Kidney (tissue), 14 donors: Measurements from ENCODE around the gene IL32. TPM values are rescaled to one million over a fixed set of nuclear protein-coding genes. Genes with fewer than 3 reads are reported as not detected.

Source experiments
- DNase-seq, 5 donors: peaks; one replicate each; pipeline ENCODE4 v3.0.0-alpha.2; 2013 to 2020
- FAIRE-seq: peaks from 2 replicates; lab custom pipeline; 2012; peaks lifted over from hg19 to GRCh38; lab: Jason Lieb, UNC
- H3K27ac ChIP-seq, 2 donors: one replicate each; pipeline ENCODE4 v1.7.0; 2013; ENCODE audit warnings: low read depth in 2 of 2, low read length in 2 of 2, inconsistent platforms in 1 of 2
- H3K27me3 ChIP-seq: one replicate; pipeline ENCODE4 v1.7.1; 2013; ENCODE audit warnings: low read length, inconsistent platforms; ENCODE audit not compliant: control insufficient read depth, insufficient read depth
- H3K36me3 ChIP-seq, 3 donors: one replicate each; pipeline versions ENCODE4 v1.7.0 to v1.7.1; 2013; ENCODE audit warnings: low read length in 3 of 3, control low read depth in 1 of 3, inconsistent platforms in 1 of 3; ENCODE audit not compliant: insufficient read depth in 3 of 3, control insufficient read depth in 2 of 3
- H3K4me1 ChIP-seq, 3 donors: one replicate each; pipeline versions ENCODE4 v1.7.0 to v1.7.1; 2013; ENCODE audit warnings: low read length in 3 of 3, inconsistent platforms in 1 of 3, low read depth in 1 of 3; ENCODE audit not compliant: control insufficient read depth in 2 of 3, insufficient read depth in 2 of 3
- H3K4me3 ChIP-seq, 3 donors: one replicate each; pipeline versions ENCODE4 v1.7.0 to v1.8.1; 2013; ENCODE audit warnings: low read length in 3 of 3, control low read depth in 1 of 3, inconsistent platforms in 1 of 3
- H3K9ac ChIP-seq, 3 donors: one replicate each; pipeline versions ENCODE4 v1.7.0 to v1.7.1; 2013; ENCODE audit warnings: low read length in 3 of 3, control low read depth in 1 of 3, inconsistent platforms in 1 of 3
- H3K9me3 ChIP-seq, 3 donors: one replicate each; pipeline versions ENCODE4 v1.7.0 to v1.7.1; 2013; ENCODE audit warnings: low read length in 3 of 3, control low read depth in 1 of 3, inconsistent platforms in 1 of 3; ENCODE audit not compliant: control insufficient read depth in 2 of 3, insufficient read depth in 1 of 3
- intact Hi-C: fragments of 100-400 bp; cut with DNase I; formaldehyde crosslinking; loops from one replicate; pipeline ENCODE4 v1.11.1; 2022
- polyA plus RNA-seq: library from polyadenylated mRNA; stranded (reverse); fragments of 350-450 nt; fragmentation: Illumina TruSeq; extraction: RNeasy Lipid Tissue Mini Kit (QIAGEN cat#74804); gene quantifications from one replicate; pipeline ENCODE4 v1.2.3, GENCODE V29; 2014; ENCODE audit warnings: low read depth, low replicate concordance; ENCODE audit not compliant: insufficient read depth
- total RNA-seq: library from RNA; stranded (reverse); fragmentation: NEBNext Ultra II Directional; extraction: Animal tissue kit (Norgen Biotek cat#: 25700); gene quantifications from one replicate; pipeline ENCODE4 v1.2.1, GENCODE V29; 2021
- TF ChIP-seq, protein P1 (sequence below): IDR thresholded peaks from 3 replicates; pipeline ENCODE4 v1.5.1; 2012; ENCODE audit warnings: mild to moderate bottlenecking, moderate library complexity, borderline replicate concordance; ENCODE audit not compliant: insufficient read depth; ENCODE audit errors: extremely low read depth
- donor health status: control.
- donor health status: control.
- donor health status: control.
- donor health status: control.
- donor health status: control.
- donor health status: DM: yes; HTN: yes; CAD: no.
- donor health status: Normal renal cell carcinoma (clear cell type).

The IL32 gene
- total and polyA plus RNA-seq, 2 donors from 2014 or later, result 181 to 495 TPM

DNA sequence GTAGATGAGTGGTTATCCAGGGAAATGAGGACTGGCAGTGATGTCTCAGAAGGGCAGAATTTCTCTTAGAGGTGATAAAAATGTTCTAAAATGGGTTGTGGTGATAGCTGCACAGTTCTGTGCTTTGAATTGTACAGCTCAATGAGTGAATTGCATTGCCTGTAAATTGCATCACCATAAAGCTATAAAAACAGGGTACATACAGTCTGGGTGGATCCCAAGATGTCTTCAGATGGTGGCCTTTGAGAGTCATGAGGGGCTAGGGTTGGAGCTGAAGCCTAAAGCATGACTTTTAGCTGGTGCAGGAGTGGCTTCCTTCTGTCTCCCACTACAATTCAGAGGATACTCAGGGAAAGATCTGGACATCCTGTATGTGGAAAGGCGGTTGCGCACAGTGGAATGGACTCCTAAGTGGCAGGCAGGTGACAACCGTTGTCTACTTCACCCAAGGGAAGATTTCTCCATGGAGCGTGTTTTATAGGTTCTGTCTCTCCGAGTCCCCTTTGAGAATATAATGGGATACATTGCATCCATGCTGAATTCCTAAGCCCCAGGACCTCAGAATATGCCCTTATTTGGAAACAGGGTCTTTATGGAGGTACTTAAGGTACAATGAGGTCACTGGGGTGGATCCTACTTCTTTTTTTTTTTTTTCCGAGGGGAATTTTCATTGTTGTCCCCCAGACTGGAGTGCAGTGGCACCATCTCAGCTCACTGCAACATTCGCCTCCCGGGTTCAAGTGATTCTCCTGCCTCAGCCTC is 1.6 kb upstream of the IL32 start:
- intact Hi-C loops, result loop anchor here (10.0 kb wide), 1 partner anchor 51 kb away; the partner anchor contains the start of gene ZNF205
- H3K27me3 ChIP-seq, result no peaks in the 10 kb centered on the region
- H3K9ac ChIP-seq, result no peak overlapping the region
- TF ChIP-seq, protein P1, sequence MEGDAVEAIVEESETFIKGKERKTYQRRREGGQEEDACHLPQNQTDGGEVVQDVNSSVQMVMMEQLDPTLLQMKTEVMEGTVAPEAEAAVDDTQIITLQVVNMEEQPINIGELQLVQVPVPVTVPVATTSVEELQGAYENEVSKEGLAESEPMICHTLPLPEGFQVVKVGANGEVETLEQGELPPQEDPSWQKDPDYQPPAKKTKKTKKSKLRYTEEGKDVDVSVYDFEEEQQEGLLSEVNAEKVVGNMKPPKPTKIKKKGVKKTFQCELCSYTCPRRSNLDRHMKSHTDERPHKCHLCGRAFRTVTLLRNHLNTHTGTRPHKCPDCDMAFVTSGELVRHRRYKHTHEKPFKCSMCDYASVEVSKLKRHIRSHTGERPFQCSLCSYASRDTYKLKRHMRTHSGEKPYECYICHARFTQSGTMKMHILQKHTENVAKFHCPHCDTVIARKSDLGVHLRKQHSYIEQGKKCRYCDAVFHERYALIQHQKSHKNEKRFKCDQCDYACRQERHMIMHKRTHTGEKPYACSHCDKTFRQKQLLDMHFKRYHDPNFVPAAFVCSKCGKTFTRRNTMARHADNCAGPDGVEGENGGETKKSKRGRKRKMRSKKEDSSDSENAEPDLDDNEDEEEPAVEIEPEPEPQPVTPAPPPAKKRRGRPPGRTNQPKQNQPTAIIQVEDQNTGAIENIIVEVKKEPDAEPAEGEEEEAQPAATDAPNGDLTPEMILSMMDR, result no peak
- H3K4me1 ChIP-seq, result peaks cover 0 to 24% (median 12%) of the 10 kb centered on the region in 3 donors
- H3K36me3 ChIP-seq, result no peaks in the 10 kb centered on the region
- no peaks in the 10 kb centered on the region for H3K9me3 ChIP-seq
- no peak for FAIRE-seq
- no peak overlapping the region for H3K4me3 ChIP-seq
- DNase-seq, result peak in 1 of 5 donors; percentile 15
- no peak overlapping the region for H3K27ac ChIP-seq

DNA sequence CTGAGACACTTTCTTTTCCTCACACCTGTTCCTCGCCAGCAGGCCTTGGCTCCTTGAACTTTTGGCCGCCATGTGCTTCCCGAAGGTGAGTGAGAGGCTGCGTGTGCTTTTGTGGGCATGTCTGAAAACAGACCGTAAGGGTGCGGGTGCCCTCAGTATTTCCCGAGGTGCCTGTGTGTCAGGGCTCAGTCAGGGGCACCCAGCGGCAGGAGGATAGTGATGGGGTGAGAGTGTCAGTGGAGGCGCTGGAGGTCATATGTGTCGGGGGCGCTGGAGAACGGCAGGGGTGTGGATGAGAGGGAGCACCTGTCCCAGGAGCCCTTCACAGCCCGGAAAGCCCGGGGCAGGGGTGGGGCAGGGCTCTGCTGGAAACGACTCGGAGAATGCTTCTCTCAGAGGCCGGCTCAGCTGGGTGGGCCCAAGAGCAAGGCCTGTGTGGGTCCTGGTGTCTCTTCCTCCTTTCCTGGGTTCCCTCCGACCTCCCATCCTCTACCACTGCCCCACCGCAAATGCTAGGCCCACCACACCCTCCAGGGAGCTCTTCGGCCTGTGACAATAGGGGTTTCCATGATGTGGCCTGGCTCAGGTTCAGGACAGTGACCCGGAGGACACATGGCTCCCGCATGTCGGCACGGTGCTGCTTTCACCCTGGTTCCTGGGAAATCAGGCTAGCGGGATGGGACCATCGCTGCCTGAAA is 451 bp downstream of the IL32 start:
- Histone ChIP-seq H3K4me3 (peak overlapping the region in 2 of 3 donors; percentile 52 to 64), H3K27ac (peak overlapping the region; percentile 81), H3K9ac (peak overlapping the region in 2 of 3 donors; percentile 80 to 91), H3K9me3 (no peaks in the 10 kb centered on the region), H3K27me3 (no peaks in the 10 kb centered on the region), H3K4me1 (peaks cover 0 to 18% (median 9%) of the 10 kb centered on the region in 3 donors), H3K36me3 (no peaks in the 10 kb centered on the region)
- DNase-seq, result peak in 1 of 5 donors; percentile 72
- TF ChIP-seq, protein P1, result no peak
- intact Hi-C loops, result loop anchor here (10.0 kb wide), 1 partner anchor 49 kb away; the partner anchor contains the start of gene ZNF205
- no peak for FAIRE-seq

DNA sequence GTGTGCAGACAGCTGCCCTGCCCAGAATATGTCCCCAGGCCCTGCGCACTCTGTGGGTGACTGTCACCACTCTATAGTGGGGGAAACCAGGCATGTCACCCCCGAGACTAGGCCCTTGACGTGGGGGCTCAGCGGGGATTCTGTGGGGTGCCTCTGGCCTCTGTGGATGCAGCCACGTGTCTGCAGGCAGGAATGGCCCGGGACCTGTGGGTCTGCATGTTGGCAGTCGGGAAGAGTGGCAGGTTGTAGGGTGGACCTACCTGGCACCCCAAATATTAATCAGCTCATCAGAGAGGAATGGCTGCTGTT is 954 bp downstream of the IL32 start:
- peak overlapping the region in 2 of 3 donors; percentile 80 to 91 for H3K9ac ChIP-seq
- no peak for FAIRE-seq
- TF ChIP-seq, protein P1, result no peak
- H3K27me3 ChIP-seq, result no peaks in the 10 kb centered on the region
- H3K4me3 ChIP-seq, result peak overlapping the region in 2 of 3 donors; percentile 52 to 64
- H3K36me3 ChIP-seq, result no peaks in the 10 kb centered on the region
- DNase-seq, result peak in 1 of 5 donors; percentile 71
- H3K27ac ChIP-seq, result peak overlapping the region; percentile 81
- peaks cover 0 to 18% (median 9%) of the 10 kb centered on the region in 3 donors for H3K4me1 ChIP-seq
- H3K9me3 ChIP-seq, result no peaks in the 10 kb centered on the region
- intact Hi-C loops, result loop anchor here (10.0 kb wide), 1 partner anchor 48 kb away; the partner anchor contains the start of gene ZNF205
